OCI-LY3 (cell line): ENCODE data around the gene AGRP.

Experiments used
- CTCF ChIP-seq: fragments of 200-600, 300-600 bp; sonication (generic); IDR thresholded peaks from 2 replicates; pipeline ENCODE4 v1.5.1; 2014; ENCODE audit warnings: antibody characterized with exemption, low read length, low read depth
- EZH2phosphoT487 ChIP-seq: fragments of 200-600 bp; shearing (Covaris generic); IDR thresholded peaks from 2 replicates; pipeline ENCODE4 v1.6.1; 2018; ENCODE audit warnings: antibody characterized with exemption, mixed run types, low read depth

GRCh38 chr16:67471758-67472384 is 11.5 kb downstream of the AGRP start:
- TF ChIP-seq CTCF (no peak), EZH2phosphoT487 (no peak)
